HG03045 (cell line): ENCODE measurements around the gene VAMP1.
"Not testable (repeated sequence)": the region's sequence is repeated elsewhere in the genome, so short reads cannot be mapped to it uniquely, and the experiment has no call there.

ENCODE experiments used
- ATAC-seq: cut with Tn5 transposase; IDR thresholded peaks from one replicate; pipeline ENCODE4 v1.9.1; 2021; ENCODE audit warnings: mild to moderate bottlenecking, moderate library complexity; ENCODE audit not compliant: unreplicated experiment

VAMP1 gene

DNA sequence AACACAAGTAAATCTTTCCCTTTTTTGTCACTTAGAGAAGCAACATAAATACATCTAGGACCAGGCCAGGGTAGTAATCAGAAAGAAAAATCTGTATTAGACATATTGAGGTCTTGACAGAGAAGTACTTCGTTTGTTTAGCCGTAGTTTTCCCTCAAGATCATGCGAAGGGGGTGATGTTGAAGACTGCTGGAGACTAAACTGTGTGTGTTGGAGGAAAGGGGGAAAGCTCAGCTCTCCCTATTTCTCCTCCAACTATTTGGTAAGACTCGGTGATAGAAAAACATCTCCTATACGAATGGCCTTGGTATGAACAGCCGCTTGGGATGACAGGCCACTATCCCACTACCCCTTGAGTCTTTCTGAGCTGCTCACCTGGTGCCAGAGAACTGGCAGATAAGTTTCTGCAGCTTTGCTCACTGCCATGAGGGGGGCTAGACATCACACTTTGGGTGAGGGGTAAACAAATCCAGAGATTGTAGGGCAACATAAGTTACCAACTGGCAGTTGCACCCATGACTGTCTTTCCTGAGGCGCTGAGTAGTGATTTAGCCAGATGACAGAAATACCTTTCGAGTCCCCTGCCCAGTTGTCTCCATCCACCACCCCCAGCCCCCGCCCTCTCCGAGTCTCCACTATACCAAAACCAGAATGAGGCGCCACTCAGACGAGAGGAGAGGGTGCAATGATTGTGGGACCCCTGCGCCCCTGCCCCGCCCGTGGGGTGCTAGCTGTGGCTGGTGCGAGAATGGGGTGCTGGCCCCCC is 685 bp downstream of the VAMP1 start:
- no peak for ATAC-seq

DNA sequence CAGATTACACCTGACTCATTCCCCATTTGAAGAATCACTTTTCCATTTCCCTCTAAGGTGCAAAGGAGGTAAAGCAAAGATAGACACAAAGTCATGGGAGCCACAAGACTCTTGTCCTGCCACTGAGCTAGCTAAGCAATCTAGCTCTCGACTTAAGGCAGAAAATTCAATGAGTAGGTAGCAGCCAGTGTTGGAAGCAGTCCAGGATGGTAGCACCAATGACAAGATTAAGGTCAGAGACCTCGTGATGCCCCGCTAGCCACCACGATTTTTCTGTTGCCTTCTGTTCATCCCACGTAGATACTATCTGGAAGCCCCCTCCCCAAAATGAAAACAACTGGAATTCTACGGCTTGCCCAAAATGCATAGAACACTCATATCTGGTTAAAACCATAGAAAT is 1.4 kb downstream of the VAMP1 start:
- no peak for ATAC-seq

DNA sequence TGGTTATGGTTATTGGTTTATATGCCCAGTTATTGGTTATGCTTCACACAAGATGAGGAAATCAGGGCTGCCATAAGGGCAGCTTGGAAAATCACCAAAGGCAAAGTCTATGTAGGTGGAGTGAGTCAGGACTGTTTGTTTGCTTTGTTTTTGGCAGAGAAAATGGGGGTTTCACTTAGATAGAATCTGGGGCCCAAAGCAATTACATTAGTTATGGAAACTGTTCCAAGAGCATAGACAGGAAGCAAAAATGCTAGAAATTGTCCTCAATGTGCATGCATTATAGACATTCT is 2.2 kb downstream of the VAMP1 start:
- no peak for ATAC-seq

DNA sequence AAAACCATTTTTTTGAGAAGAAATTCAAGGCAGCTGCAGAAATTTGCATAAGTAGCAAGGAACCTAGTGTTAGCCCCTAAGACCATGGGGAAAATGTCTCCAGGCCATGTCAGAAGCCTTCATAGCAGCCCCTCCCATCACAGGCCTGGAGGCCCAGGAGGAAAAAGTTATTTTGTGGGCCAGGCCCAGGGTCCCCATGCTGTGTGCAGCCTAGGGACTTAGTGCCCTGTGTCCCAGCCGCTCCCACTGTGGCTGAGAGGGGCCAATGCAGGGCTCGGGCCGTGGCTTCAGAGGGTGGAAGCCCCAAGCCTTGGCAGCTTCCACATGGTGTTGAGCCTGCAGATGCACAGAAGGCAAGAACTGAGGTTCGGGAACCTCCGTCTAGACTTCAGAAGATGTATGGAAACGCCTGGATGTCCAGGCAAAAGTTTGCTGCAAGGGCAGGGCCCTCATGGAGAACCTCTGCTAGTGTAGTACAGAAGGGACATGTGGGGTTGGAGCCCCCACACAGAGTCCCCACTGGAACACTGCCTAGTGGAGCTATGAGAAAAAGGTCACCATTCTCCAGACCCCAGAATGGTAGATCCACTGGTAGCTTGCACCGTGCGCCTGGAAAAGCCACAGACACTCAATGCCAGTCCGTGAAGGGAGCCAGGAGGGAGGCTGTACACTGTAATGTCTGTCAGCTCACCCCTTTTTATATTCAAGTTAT is 2.8 kb downstream of the VAMP1 start:
- not testable (repeated sequence) for ATAC-seq

DNA sequence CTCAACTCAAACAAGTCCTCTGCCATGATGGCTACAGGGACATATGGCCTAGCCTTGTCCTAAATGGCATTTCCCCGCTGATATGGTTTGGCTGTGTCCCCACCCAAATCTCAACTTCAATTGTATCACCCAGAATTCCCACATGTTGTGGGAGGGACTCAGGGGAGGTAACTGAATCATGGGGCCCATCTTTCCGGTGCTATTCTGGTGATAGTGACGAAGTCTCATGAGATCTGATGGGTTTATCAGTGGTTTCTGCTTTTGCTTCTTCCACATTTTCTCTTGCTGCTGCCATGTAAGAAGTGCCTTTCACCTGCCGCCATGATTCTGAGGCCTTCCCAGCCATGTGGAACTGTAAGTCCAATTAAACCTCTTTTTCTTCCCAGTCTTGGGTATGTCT is 3.7 kb downstream of the VAMP1 start:
- not testable (repeated sequence) for ATAC-seq

DNA sequence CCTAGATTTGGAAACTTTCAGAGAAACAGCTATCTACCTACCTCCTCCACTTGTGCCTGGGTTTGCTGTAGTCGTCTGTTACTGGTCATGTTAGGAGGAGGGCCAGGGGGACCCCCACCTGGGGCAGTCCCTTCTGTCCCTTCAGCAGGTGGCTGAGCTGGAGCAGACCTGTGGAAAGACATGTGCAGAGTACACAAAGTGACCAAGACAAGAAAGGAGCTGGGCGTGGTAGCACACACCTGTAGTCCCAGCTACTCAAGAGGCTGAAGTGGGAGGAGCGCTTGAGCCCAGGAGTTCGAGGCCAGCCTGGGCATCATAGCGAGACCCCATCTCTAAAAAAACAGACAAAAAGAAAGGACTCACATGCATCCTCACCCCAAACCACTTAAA is 4.3 kb downstream of the VAMP1 start:
- ATAC-seq: no peak

DNA sequence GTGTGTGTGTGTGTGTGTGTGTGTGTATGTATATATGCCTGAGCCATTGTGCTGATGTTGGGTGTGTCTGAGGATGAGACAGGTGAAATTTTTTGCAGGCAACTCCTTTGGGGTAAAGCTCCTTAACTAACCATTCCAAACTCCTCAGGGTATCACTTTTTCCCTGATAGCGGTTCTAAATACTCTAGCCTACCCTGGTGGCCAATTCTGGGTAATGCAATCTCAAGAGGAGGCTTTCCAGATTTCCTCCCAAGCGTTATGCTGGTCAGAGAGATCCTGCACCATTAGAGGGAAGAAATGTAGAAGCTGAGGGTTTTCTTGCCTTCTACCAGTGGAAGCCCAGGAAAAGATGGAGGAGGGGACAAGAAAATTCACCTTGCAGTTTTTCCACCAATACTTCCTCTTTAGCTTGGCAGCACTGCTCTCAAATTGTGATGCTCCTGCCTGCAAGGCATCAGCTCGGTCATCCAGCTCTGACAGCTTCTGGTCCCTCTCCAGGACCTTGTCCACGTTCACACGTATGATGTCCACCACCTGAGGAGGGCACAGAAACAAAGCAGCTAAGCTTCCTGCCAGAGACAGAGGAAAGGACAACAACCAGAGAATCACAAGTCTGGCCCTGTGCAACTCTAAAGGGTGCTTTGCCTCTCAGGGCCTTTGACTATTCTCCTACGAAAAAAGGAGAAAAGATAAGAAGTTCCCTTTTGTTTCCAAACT is 4.9 kb downstream of the VAMP1 start:
- ATAC-seq: no peak

DNA sequence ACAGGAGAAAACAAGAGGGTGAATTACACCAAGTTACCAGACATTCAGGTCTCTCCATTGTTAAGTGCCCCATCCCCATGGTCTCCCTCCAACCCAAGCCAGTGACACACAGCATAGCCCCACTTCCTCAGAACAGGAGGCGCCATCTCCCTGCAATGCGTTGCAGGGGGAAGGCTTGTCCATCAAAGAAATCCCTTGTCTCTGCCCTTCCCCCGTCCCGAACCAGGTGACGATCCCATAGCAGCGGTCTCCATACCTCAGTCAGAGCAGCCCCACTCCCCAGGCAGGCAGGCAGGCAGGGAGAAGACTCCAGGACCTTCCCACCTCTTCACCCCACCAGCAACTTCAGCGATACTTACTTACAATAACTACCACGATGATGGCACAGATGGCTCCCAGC is 5.9 kb downstream of the VAMP1 start:
- ATAC-seq: no peak

DNA sequence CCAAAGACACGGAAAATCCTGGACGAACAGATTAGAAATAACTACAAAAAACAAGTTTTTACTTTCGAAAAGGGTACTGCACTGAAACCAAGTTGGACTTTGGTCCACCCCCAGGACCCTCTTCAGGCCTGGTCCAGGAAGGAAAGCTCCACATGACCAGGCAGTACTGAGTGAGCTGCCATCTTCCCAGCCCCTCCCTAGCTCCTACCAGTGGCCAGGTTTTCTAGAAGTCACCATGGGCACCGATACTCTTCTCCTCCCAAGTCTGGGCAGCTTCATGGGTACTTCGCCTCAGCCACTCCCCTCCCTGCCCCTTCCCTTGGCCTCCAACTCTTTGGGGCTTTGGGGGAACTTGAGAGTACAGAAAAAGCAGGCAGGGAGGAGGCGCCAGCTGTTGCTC is 6.6 kb downstream of the VAMP1 start:
- no peak for ATAC-seq

DNA sequence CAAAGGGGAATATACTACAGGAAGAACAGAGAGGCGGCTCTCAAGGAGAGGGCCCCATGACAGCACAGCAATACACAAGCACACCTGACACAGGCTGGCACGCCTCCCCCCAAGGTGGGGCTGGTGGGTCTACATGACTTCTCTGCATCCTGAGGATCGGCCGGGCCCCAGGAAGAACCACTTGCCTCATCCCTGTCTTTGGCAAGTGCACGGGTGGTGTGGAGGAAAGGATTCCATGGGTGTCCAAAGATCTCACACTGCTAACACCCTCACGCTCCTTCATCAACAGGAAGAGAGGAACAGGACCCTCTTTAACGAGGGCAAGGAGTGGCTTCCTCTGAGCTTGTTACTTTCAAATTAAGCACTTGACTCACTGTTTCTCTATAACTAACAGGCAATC is 7.3 kb downstream of the VAMP1 start:
- ATAC-seq: no peak

DNA sequence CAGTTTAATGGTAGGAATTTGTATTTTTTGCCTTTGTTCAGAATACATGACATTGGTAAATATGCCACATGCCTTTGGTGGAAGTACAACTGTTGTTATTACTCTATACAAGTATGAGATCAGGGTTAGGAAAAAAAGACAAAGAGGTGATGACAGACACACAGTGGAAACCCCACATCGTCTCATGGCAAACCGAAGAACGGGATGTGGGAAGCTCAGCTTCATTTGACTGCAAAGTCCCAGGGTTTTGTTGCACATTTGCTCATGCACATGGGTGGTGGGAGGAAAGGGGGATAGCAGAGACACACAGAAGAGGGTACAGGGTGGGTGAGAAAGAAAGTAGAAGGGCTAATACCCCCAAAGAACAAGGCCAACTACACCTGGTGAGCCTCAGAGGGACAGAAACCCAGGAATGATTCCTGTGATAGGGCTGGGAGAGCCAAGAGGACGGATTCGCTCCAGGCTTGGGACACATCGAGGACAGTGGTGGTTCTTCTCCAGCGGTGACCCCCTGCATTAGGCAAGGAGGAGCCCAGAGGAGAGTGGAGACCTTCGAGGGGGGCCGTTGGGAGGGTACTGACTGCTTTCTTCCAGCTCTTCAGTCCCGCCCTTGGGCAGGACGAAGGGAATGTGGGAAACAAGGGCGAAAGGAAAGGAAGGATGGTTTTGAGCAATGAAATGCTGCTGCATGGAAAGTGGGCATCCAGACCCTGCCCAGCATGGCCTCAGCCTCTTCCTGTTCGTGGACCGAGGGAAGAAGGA is 8.1 kb downstream of the VAMP1 start:
- ATAC-seq: no peak

DNA sequence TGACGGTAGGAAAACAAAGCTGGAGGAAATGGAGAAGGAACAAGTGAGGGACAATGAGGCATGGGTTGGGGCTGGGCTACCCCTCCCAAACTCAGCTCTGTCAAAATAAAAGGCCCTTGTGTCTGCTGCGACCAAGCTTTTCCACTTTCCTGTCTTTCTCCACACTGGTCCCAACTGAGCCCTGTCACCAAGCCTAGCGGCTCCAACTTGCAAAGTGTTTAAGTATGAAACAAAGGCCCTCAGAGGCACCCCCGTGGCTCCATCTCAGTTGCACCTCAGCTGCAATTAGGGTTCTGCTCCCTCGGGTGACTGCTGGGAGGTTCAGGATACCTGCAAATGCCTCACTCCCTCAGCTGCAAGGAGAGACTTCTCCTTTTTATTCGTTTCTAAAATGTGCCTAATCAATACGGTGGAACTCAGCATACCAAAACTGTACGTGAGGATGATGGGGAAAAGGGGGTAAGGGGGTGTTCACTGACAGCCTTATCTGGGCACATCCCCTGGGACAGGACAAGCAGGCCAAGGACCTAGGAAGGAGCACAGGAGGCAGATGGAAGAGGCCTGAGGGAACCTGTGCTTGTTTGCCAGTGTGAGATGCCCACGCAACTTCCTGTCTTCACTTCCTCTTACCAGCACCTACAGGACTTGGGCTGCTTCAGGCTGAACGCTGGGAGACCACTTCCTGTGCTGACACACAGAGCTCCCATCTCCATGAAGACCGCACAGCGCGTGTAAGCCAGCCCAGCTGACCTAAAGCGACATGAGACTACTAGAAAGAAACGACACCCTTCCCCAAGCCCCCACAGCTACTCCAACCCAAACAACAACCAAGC is 8.9 kb downstream of the VAMP1 start:
- ATAC-seq: peak; percentile 66

DNA sequence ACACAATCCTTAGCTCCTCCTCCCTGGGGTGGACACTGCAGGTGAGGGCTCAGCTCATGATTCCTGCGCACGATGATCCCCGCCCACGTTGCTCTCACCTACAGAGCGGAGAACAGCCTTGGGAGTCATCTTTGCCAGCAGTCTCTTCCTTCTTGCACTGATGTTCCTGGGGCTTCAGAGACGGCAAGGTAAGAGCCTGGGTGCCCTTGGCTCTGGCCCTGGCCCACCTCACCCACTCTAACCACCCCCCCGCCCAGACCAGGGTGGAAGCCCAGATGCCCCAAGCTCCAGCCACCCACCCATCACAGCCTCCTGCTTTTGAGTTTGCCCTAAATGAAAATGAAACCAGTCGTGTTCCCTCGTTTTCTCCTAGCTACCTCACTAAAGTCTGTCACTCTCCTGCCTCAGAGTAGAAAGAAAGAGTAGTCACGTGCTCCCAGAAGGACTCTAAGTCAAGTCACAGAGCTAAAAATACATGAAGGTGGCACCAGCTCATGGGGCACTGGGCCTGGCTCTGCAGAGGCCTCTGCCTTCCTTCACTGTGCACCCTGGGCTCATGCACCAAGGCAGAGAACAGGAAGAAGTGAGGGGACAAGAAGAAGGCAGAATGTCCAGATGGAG is 9.6 kb downstream of the VAMP1 start:
- no peak for ATAC-seq

DNA sequence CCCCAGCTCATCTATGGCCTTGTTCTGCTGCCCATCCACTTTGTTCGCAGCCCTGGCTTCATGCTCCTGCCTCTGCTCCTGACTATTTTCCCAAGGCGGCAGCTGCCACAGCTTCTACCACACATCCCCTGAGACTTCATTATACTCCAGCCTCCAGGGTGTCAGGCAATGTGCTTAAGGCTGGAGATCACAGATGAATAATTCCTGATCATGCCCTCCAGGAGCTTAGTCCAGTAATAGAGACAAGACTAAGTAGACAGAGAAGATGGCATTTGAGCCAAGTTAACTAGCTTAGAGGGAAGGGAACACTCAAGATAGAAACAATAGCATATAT is 11.5 kb downstream of the VAMP1 start:
- ATAC-seq: no peak

DNA sequence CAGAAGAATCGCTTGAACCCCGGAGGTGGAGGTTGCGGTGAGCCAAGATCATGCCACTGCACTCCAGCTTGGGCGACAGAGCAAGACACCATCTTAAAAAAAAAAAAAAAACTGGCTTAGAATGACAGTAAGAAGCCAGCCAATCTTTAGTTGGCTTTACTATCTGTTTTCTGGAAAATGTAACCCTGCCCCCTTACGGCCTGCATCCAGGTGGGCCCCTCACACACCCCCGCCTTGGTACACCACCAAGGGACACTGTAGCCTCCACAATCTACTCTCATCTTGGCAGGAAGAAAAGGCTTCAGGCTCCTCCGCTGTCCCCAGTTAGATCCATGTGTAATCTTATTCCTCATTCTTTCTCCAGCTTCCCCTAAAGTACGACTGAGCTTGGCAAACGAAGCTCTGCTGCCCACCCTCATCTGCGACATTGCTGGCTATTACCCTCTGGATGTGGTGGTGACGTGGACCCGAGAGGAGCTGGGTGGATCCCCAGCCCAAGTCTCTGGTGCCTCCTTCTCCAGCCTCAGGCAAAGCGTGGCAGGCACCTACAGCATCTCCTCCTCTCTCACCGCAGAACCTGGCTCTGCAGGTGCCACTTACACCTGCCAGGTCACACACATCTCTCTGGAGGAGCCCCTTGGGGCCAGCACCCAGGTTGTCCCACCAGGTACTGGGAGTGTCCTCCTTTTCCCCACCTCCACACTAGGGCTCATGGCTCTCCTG is 12.0 kb downstream of the VAMP1 start:
- no peak for ATAC-seq

DNA sequence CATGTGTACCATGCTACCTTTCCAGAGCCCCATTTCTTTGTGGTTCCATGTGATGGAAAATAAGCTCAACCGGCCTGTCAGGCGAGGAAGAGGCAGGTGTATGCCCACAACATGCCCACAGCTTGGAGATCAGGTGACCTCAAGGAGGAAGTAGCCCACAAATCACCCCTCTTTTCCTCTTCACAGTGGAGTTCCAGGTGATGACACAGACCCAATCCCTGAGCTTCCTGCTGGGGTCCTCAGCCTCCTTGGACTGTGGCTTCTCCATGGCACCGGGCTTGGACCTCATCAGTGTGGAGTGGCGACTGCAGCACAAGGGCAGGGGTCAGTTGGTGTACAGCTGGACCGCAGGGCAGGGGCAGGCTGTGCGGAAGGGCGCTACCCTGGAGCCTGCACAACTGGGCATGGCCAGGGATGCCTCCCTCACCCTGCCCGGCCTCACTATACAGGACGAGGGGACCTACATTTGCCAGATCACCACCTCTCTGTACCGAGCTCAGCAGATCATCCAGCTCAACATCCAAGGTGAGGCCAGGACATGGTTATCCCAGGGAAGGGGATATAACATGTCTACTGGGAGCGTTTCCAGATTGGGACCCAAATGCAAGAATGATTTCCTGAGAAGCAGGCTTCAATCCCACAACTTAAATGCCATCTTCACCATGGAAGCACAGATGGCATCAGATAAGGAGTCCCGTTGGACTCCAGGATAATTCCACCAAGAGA is 13.1 kb downstream of the VAMP1 start:
- ATAC-seq: no peak

DNA sequence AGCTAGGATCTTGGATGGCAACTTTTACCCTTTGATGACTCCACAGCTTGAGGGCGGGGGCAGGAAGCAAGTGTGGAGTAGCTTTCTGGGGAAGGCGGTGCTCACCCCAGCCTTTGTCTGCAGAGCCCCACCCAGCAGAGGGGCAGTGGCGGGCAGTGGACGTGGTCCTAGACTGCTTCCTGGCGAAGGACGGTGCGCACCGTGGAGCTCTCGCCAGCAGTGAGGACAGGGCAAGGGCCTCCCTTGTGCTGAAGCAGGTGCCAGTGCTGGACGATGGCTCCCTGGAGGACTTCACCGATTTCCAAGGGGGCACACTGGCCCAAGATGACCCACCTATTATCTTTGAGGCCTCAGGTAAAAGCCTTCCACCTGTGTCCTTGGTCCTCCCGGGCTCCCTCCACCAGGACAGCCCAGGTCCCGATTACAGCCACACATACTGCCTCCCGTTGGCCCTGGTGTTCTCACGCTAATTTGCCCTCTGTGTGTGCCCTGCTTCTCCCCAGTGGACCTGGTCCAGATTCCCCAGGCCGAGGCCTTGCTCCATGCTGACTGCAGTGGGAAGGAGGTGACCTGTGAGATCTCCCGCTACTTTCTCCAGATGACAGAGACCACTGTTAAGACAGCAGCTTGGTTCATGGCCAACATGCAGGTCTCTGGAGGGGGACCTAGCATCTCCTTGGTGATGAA is 17.4 kb downstream of the VAMP1 start:
- no peak for ATAC-seq

DNA sequence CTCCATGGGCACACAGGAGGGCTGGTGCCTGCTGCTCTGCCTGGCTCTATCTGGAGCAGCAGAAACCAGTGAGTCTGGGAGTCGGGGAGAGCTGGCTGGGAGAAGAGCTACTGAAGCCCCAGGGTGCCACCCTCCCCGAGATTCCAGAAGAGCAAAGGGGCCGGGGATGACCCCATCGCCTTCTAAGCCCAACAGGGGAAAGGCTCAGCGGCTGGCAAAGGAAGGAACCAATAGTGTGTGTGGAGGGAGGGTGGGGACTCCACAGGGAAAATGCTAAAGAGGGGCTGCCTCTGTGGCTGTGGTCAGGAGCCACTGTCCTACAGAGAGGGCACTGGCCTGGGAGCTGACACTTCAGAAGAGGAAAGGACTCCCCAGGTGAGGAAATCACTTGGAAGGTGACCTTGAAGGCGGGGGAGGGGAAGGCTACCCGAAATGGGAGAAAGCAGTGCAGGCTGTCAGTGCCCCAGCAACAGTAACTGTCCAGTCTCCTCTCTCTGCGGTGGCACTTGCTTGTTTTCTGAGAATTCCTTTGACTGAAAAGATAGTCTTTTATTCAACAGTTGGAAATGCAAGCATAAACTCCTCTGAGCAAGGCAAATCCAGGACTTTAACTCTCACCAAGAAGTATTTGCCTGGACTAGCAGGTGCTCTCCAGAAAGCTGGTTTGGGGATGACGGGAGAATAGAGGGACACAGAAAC is 18.1 kb downstream of the VAMP1 start:
- ATAC-seq: no peak
